COLO668 (cell line): ENCODE data around the gene SCUBE1.
"Not testable (repeated sequence)": the region's sequence is repeated elsewhere in the genome, so short reads cannot be mapped to it uniquely, and the experiment has no call there.

Experiments
- DNase-seq: peaks from one replicate; lab custom pipeline; 2025; ENCODE audit not compliant: unreplicated experiment; lab: John Stamatoyannopoulos, UW

The SCUBE1 gene

GRCh38 chr22:43281394-43281793, 61.8 kb downstream of the SCUBE1 start:
- DNase-seq, result no peak

GRCh38 chr22:43280523-43280886, 62.7 kb downstream of the SCUBE1 start:
- not testable (repeated sequence) for DNase-seq

- no peak for DNase-seq
These were observed 63.2 kb downstream of the SCUBE1 start for GRCh38 chr22:43279867-43280522.

DNA sequence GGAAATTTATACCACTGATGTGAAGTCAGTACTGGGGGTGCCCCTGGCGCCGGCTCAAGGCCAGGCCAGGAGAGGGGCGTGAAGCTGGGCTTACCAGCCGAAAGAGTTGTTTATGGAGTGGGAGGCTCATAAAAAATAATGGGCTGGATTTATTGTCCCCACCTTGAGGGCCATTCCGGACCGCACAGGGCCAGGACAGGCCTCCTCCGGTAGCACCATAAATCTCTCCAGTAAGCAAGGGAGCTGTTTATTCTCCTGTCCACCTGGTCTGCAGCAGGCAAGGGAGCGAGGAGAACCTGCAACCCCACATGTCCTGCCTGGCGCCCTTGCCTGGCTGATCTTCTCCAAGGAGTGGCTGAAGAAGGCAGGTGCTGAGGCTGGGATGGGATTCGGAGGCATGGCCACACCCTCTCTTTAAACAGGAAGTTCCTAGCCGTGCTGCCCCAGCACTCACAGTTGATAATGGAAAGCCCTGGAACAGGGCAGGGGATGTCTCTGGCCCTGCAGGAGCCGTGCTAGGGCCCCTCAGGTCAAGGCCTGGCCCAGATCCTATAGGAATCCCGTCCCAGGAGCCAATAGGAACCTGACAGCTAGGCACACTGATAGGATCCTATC, 65.1 kb downstream of the SCUBE1 start:
- DNase-seq, result peak; percentile 65

DNA sequence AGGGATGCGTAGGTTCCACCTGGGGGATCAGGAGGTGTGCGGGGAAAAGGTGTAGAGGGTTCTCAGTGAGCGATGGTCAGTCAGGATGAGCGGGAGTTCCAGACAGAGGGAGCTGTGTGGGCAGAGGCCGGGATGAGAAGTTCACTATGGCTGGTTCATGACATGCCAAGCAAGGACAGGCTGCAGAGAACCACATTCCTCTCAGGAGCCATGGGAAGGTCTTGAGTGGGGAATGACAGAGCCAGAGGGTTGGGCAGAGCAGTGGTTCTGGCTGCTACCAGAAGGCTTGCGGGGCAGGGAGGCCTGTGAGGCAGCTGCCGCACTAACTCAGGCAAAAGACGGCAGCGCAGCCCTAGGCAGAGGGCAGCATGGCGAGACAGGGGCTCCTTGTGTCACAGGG, 66.1 kb downstream of the SCUBE1 start:
- DNase-seq, result no peak

DNA sequence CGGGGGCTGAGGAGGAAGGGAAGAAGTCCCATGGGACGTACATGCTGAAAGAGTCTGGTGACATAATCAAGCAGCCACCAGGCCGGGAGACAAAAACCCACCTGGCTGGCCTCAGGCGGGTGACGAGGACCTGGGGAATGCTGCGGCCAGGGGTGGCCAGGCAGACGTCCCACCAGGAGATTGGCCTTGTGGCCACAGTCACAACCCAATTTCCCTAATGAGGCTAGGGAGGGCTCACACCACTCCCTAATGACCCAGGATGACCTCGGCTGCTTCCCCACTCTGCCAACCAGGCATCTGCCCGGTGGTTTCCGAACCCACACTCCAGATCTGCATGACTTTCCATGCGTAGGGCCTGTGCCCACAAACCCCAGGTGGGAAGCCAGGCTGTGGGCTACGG, 66.9 kb downstream of the SCUBE1 start:
- DNase-seq, result no peak

DNA sequence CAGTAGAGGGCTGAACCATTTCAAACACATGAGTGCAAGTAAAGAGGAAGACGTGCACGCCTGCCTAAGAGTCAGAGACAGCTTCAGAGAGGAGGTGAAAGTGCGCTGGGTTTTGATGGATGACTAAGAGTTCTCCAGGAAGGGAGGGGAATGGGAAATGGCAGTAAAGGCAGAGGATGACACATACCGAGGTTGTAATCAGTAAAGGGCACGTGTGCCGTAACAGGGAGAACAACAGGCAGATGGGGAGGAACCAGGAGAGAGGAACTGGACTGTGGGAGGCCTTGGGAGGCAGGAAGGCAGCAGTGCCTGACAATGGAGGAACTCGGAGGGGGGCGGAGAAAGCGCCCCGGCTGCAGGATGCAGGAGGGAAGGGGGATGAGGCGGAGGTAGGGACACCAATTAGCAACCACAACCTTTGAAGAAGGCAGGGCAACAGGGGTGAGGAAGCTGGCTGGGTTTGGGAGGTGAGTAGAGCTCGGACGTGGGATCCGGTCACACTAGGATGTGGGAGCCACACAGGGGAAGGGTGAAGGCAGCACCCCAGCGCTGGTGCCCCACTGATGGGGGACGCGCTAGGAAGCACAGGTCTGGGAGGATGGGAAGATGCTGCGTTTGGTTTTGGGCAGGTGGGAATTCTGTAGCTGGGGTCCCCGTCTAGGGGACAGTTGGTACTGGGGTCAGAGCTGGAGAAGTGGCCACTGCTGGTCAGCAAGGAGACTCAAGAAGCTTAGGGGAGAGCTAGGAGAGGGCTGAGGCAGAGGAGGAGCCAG, 67.4 kb downstream of the SCUBE1 start:
- DNase-seq, result no peak

GRCh38 chr22:43274595-43275240, 68.5 kb downstream of the SCUBE1 start:
- no peak for DNase-seq

DNA sequence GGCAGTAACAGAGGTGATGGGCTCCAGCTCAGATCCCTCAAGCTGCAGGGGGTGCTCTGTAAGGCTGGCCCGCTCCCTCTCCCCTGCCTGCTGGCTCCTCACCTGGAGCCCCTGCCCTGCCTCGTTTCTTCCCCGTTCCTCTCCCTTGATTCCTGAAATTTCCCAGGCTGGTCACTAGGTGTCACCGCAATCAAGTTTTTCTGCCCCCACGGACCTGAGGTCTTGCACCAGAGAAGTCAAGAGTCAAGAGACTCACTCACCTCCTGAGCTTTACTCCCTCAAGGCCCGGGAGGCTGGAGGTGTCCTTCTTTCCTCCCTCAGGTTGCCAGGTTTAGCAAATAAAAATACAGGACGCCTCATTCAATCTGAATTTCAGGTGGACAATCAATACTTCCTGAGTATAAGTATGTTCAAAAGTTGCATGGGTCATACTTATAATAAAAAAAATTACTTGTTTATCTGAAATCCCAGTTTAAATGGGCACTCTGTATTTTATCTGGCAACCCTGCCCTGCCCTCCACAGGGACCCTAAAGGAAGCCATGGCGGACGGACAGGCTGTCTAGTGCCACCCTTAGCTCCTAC, 69.2 kb downstream of the SCUBE1 start:
- peak; percentile 44 for DNase-seq

DNA sequence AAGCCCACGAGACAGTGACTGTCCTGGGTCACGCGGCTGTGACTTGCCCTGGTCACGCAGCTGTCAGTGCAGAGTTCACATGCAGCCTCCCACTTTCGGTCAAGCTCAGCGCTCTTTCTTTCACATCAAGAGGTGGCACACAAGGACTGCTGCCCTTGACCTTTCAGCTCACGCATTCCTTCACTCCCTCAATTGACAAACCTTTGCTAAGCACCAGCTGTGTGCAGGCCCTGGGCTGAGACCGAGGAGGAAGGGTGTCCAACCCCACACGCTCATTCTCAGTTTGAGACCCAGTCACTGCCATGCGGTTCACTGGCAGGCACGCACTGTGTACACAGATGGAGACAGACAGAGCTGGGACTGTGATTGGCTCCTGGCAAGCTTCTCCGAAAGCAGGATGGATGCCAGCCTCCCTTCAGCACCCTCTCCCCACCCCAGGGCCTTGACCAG, 70.3 kb downstream of the SCUBE1 start:
- no peak for DNase-seq

DNA sequence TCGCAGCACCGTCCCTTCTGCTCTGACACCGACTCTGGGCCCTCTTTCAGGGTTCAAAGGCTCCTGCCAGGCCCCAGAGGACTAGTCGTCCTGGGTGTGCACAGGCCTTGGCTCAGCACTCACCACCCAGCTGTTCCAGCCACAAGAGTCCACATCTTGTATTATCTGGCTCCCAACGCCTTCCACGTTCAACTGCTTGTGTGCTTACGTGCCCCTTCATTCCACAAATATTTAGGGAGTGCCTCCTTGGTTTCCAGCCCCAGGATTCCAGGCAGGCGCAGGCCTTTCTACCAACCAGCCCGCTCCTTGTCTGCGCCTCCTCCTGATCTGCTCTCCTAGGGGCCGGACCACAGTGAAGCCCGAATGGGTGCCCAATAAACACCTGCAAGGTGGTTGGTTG, 70.9 kb downstream of the SCUBE1 start:
- no peak for DNase-seq

GRCh38 chr22:43270949-43271348, 72.2 kb downstream of the SCUBE1 start:
- DNase-seq, result no peak

GRCh38 chr22:43270314-43270908, 72.8 kb downstream of the SCUBE1 start:
- DNase-seq, result peak; percentile 34

DNA sequence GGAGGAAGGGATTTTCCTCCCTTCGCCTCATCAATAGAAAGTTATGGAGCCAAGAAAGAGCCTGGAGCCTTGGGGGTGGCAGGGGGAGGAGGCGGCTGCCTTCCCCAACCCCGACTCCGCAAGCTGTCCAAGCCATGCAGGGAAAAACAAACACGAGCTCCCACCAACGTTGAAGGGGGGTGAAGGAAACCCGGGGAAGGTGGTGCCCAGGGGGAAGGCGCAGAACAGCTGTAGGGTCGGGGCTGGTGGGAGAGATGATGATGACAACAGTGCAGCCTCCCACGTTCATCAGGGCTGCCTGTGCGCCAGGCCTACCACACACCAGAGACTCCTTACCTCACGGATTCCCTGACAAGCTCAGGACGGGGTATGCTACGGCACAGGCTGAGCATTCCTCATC, 73.5 kb downstream of the SCUBE1 start:
- no peak for DNase-seq

DNA sequence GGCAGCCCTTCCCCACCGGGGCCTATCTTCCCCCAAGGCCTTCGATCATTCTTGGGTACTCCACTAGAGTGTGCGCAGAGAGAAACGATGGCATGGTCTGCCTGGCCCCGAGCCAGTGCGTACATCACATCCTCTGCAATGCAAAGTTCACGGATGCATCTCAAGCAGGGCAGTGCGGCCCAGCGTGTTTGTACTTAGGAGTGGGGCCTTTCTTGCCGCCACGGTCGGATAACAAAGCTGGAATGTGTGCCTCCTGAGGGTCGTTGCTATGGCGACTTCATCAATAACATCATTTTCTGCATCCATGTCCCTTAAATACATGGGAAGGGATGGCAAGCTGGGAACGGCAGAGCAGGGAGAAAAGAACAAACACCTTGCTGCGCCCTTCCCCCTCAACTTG, 73.9 kb downstream of the SCUBE1 start:
- DNase-seq, result peak; percentile 5

DNA sequence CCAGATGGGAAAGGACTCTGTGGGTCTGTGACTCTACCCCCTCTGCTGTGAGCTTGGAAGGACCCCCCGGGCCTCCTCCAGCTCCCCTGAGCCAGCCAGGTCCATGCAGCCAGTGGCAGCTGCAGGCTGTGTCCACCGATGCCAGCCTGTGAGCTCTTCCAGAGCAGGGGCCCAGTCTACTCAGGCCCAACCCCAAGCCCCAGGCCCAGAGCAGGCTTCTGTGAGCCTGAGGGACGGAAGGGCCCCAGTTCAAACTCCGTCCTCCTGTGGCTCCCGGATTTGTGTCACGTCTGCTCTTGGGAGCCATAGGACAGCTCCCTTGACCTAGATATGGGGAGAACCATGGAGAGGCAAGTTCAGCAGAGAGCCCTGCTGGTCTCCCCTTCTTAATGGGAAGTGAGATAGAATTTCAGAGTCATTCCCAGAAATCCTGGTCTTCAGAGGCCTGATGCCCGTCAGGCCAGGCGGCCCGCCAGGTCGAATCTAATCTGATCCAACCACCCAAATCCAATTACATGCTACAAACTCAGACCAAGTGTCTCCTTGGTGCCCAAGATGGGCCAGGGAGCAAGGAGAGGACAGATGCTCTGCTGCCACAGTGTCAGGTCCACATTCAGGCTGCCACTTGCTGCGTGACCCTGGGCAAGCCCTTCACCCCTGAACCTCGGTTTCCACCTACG, 75.1 kb downstream of the SCUBE1 start:
- DNase-seq, result no peak

- no peak for DNase-seq
These were observed 75.7 kb downstream of the SCUBE1 start for GRCh38 chr22:43267332-43267980.

- no peak for DNase-seq
These were observed 77.1 kb downstream of the SCUBE1 start for GRCh38 chr22:43266076-43266475.

- DNase-seq, result peak; percentile 83
These were observed 79.3 kb downstream of the SCUBE1 start for GRCh38 chr22:43263645-43264514.
